K562 (cell line): ENCODE data around the gene AKAP13. TPM values are rescaled to one million over a fixed set of nuclear protein-coding genes. Genes with fewer than 3 reads are reported as not detected.

Source experiments
- CHD4 ChIP-seq: fragments of 200-600 bp; sonication (generic); IDR thresholded peaks from 3 replicates; pipeline ENCODE4 v1.6.1; 2012; ENCODE audit warnings: low read depth, mild to moderate bottlenecking, mixed read lengths, low read length, inconsistent platforms; ENCODE audit not compliant: insufficient read depth, insufficient replicate concordance, poor library complexity, severe bottlenecking
- KLF6 ChIP-seq: fragments of 250-450 bp; sonication (Bioruptor Pico); IDR thresholded peaks from 2 replicates; pipeline ENCODE4 v1.4.0; 2020; ENCODE audit warnings: mild to moderate bottlenecking, moderate library complexity, borderline replicate concordance
- TEAD2 ChIP-seq: fragments of 450-650 bp; IDR thresholded peaks from 2 replicates; pipeline ENCODE4 v1.6.1; 2016; ENCODE audit warnings: missing genetic modification characterization, control low read depth, missing compliant biosample characterization
- XRCC5 ChIP-seq: fragments of 200-400 bp; formaldehyde crosslinking; IDR thresholded peaks from 2 replicates; pipeline ENCODE4 v1.6.1; 2017; ENCODE audit warnings: low read depth, mild to moderate bottlenecking, low read length
- ZBTB9 ChIP-seq: fragments of 450-650 bp; formaldehyde crosslinking; IDR thresholded peaks from 2 replicates; pipeline ENCODE4 v1.4.0; 2020; ENCODE audit warnings: mild to moderate bottlenecking, moderate library complexity
- polyA plus RNA-seq, 8 experiments: library from polyadenylated mRNA; depleted of rRNA in 4 of 8; stranded (reverse) in 5 of 8; unstranded in 3 of 8; fragments of >200 nt; fragmentation: Nextera tagmentation in 2 of 8; fragmentation: Illumina TruSeq in 1 of 8; extraction: Ambion mirVana in 2 of 8; extraction: Trizol in 1 of 8; gene quantifications; 2 replicates each; pipeline versions ENCODE4 v1.2.1 to v1.2.3, GENCODE V29; 2011 to 2014; ENCODE audit warnings: inconsistent platforms in 1 of 8, missing spikeins in 1 of 8
- total RNA-seq, 7 experiments: library from RNA; depleted of rRNA in 6 of 7; stranded (reverse); fragments of >200 nt in 6 of 7; fragmentation: Illumina TruSeq in 2 of 7; extraction: Trizol in 2 of 7; gene quantifications; 2 replicates each; pipeline versions ENCODE4 v1.2.1 to v1.2.3, GENCODE V29; 2011 to 2021; ENCODE audit warnings: low replicate concordance in 1 of 7
- TF ChIP-seq, protein P1 (sequence below): fragments of 250-450 bp; sonication (Bioruptor Pico); IDR thresholded peaks from 2 replicates; pipeline ENCODE4 v1.5.0; 2021; ENCODE audit warnings: mild to moderate bottlenecking, moderate library complexity

Gene AKAP13
- total and polyA plus RNA-seq, 9 of the 15 experiments (the other 6 are each of a cell fraction or from before 2014, with no cell fraction given), result 0.03 to 1.7 (median 0.42) TPM

GRCh38 chr15:85627213-85627935 is 247.0 kb downstream of the AKAP13 start (continued):
- TF ChIP-seq XRCC5 (no peak), KLF6 (CRISPR knock-in tag) (no peak), CHD4 (no peak), TEAD2 (tag) (no peak), ZBTB9 (CRISPR knock-in tag) (no peak)
- TF ChIP-seq, protein P1, sequence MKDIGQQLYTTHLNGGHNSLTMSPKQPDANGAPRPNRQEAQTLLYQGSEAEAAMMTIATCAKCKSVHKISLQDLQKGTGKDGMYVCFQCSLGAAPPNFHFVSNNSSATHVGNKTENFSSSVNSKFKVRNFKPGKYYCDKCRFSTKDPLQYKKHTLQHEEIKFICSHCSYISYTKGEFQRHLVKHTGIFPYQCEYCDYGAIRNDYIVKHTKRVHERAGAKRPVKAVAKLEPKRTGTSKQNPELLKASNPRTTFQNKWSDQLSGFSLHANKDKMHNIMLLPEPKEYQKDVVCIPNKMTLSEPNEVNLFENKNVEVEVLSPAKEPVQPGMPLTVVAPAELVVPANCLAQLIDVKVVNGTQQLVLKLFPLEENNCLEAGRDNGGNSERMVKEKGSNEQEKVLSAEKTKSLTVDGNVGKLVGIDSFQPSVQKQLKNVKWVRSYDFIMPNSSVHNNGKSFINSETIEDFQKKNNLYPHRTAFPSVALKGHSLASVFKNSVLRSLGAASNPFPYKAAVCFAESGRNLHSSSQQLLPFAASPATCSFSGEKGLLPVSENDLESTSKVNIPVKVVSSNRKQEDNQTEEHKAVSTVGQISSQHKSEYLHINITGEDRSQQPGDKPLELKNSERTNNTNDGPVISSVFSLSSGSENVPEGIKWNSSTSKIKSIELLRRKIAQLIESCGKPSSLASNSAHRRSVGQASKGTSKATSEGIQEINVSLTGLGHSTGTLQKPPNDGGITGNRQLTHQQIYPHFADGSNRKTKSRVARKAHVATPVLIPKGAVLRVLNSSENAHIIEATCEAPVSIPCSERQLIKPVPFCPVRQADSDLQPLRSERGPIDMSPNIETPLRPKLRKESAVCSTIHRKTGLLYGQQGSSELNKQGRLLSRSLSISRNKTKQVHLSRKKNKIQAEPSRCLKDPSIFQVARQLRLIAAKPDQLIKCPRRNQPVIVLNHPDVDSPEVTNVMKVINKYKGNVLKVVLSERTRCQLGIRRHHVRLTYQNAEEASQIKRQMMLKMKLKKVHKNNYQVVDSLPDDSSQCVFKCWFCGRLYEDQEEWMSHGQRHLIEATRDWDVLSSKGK (CRISPR knock-in tag), result no peak
- TF ChIP-seq, all 486 proteins: peak for 0
